Measurements from ENCODE around the gene SYCP3.
A peak's percentile ranks its signal among the peaks of the same experiment; 100 is the strongest.

SYCP3 gene

GRCh38 chr12:101738920-101739665 is at the start of gene SYCP3:
Gene SYCP3 (minus strand): TSS chr12:101739462. CDS start chr12:101737935, 1,527 bp downstream.
- DNase-seq, result no peak

- no peak for DNase-seq
Observed at GRCh38 chr12:101785671-101786070, 46.4 kb upstream of the SYCP3 start.

GRCh38 chr12:101784376-101784775 is 45.1 kb upstream of the SYCP3 start:
- DNase-seq, result no peak

- DNase-seq, result no peak
Observed at GRCh38 chr12:101783838-101784237, 44.6 kb upstream of the SYCP3 start.

GRCh38 chr12:101783150-101783549 is 43.9 kb upstream of the SYCP3 start:
- DNase-seq, result no peak

- no peak for DNase-seq
Observed at GRCh38 chr12:101782273-101782731, 43.0 kb upstream of the SYCP3 start.

- no peak for DNase-seq
Observed at GRCh38 chr12:101781834-101782233, 42.6 kb upstream of the SYCP3 start.

GRCh38 chr12:101780599-101780998 is 41.3 kb upstream of the SYCP3 start:
- peak; percentile 77 for DNase-seq

- DNase-seq, result no peak
Observed at GRCh38 chr12:101779626-101780025, 40.4 kb upstream of the SYCP3 start.

- no peak for DNase-seq
Observed at GRCh38 chr12:101779200-101779599, 39.9 kb upstream of the SYCP3 start.

- no peak for DNase-seq
Observed at GRCh38 chr12:101777978-101778377, 38.7 kb upstream of the SYCP3 start.

GRCh38 chr12:101777485-101777884 is 38.2 kb upstream of the SYCP3 start:
- peak; percentile 42 for DNase-seq

- DNase-seq, result no peak
Observed at GRCh38 chr12:101775816-101776215, 36.6 kb upstream of the SYCP3 start.

- DNase-seq, result peak; percentile 79
Observed at GRCh38 chr12:101773650-101774162, 34.4 kb upstream of the SYCP3 start.

GRCh38 chr12:101772012-101772775 is 32.9 kb upstream of the SYCP3 start:
- peak; percentile 84 for DNase-seq

- DNase-seq, result no peak
Observed at GRCh38 chr12:101769865-101770264, 30.6 kb upstream of the SYCP3 start.

GRCh38 chr12:101768781-101769180 is 29.5 kb upstream of the SYCP3 start:
- DNase-seq, result no peak

GRCh38 chr12:101767537-101767936 is 28.3 kb upstream of the SYCP3 start:
- no peak for DNase-seq

- no peak for DNase-seq
Observed at GRCh38 chr12:101764051-101764792, 25.0 kb upstream of the SYCP3 start.

- DNase-seq, result peak; percentile 70
Observed at GRCh38 chr12:101763246-101763931, 24.1 kb upstream of the SYCP3 start.

GRCh38 chr12:101761781-101762180 is 22.5 kb upstream of the SYCP3 start:
- DNase-seq, result no peak

- no peak for DNase-seq
Observed at GRCh38 chr12:101761350-101761749, 22.1 kb upstream of the SYCP3 start.
